HG03442 (cell line): ENCODE measurements around the gene ALDOA.

ENCODE experiments used
- ATAC-seq: cut with Tn5 transposase; IDR thresholded peaks from one replicate; pipeline ENCODE4 v1.9.1; 2021; ENCODE audit warnings: mild to moderate bottlenecking, moderate library complexity; ENCODE audit not compliant: unreplicated experiment

The ALDOA gene

GRCh38 chr16:30088832-30089624 is 23.5 kb downstream of the ALDOA start:
- no peak for ATAC-seq

GRCh38 chr16:30090610-30091331 is 25.2 kb downstream of the ALDOA start:
- no peak for ATAC-seq

GRCh38 chr16:30091474-30092372 is 26.2 kb downstream of the ALDOA start, which contains the start of gene TBX6:
Gene TBX6, minus strand, starts transcription at chr16:30091924. Its CDS starts 731 bp downstream, at chr16:30091193.
- ATAC-seq, result peak; percentile 59

- peak; percentile 40 for ATAC-seq
Measured at GRCh38 chr16:30092373-30093010, 26.9 kb downstream of the ALDOA start.

- ATAC-seq, result no peak
Measured at GRCh38 chr16:30094541-30095165, 29.1 kb downstream of the ALDOA start.

- ATAC-seq, result no peak
Measured at GRCh38 chr16:30095166-30096078, 29.9 kb downstream of the ALDOA start.

GRCh38 chr16:30096105-30096861 is 30.7 kb downstream of the ALDOA start, which contains the start of gene YPEL3:
Gene YPEL3, minus strand, starts transcription at chr16:30096213. Its CDS starts 731 bp downstream, at chr16:30095482.
- no peak for ATAC-seq

GRCh38 chr16:30096862-30097563 is 31.5 kb downstream of the ALDOA start:
- no peak for ATAC-seq

GRCh38 chr16:30104090-30104489 is 38.5 kb downstream of the ALDOA start:
- ATAC-seq, result no peak

- ATAC-seq, result no peak
Measured at GRCh38 chr16:30104492-30104891, 38.9 kb downstream of the ALDOA start.

GRCh38 chr16:30108059-30108850 is 42.7 kb downstream of the ALDOA start:
- ATAC-seq, result no peak

GRCh38 chr16:30110661-30111060 is 45.1 kb downstream of the ALDOA start:
- no peak for ATAC-seq

GRCh38 chr16:30112197-30113030 is 46.9 kb downstream of the ALDOA start:
- ATAC-seq, result no peak

- ATAC-seq, result no peak
Measured at GRCh38 chr16:30113031-30113710, 47.6 kb downstream of the ALDOA start, which contains the start of gene GDPD3. Gene GDPD3, minus strand, starts transcription at chr16:30113537. Its CDS starts 59 bp downstream, at chr16:30113478.

GRCh38 chr16:30113711-30114333 is 48.3 kb downstream of the ALDOA start:
- ATAC-seq, result no peak
